Measurements from ENCODE around the gene CGB1.

- TF ChIP-seq CTCF (IDR thresholded peaks at IDR 0.05; ENCODE audit: low read length) (no peak), EZH2 (IDR thresholded peaks at IDR 0.05; ENCODE audit: borderline replicate concordance, low read length) (no peak)
Measured at GRCh38 chr19:49085020-49085867, 48.5 kb upstream of the CGB1 start, which contains the start of gene SNRNP70.

Measured in OCI-LY1 (cell line).